ENCODE results near the gene ZNF641.
"Not testable (repeated sequence)": the region's sequence is repeated elsewhere in the genome, so short reads cannot be mapped to it uniquely, and the experiment has no call there.

Gene ZNF641

GRCh38 chr12:48333680-48334079 is 17.0 kb downstream of the ZNF641 start:
- H3K27ac ChIP-seq (ENCODE audit: low read length); H3K4me3 ChIP-seq (ENCODE audit: low read depth in 1 of 2, low read length in 2 of 2); H3K4me1 ChIP-seq (ENCODE audit: control insufficient read depth in 1 of 2, insufficient read depth in 2 of 2, low read length in 2 of 2); H3K27me3 ChIP-seq (ENCODE audit: low read depth, low read length); H3K36me3 ChIP-seq (ENCODE audit: control insufficient read depth in 1 of 2, insufficient read depth in 2 of 2, low read length in 2 of 2); H3K9me3 ChIP-seq (ENCODE audit: control insufficient read depth in 1 of 2, low read length in 2 of 2): not testable (repeated sequence)

- Histone ChIP-seq H3K9me3 (ENCODE audit: control insufficient read depth in 1 of 2, low read length in 2 of 2) (no peaks in the 10 kb centered on the region), H3K4me1 (ENCODE audit: control insufficient read depth in 1 of 2, insufficient read depth in 2 of 2, low read length in 2 of 2) (no peaks in the 10 kb centered on the region), H3K27me3 (ENCODE audit: low read depth, low read length) (no peaks in the 10 kb centered on the region), H3K4me3 (ENCODE audit: low read depth in 1 of 2, low read length in 2 of 2) (no peak overlapping the region), H3K36me3 (ENCODE audit: control insufficient read depth in 1 of 2, insufficient read depth in 2 of 2, low read length in 2 of 2) (no peaks in the 10 kb centered on the region), H3K27ac (ENCODE audit: low read length) (no peak overlapping the region)
Observed at GRCh38 chr12:48331399-48331798, 19.3 kb downstream of the ZNF641 start.

- Histone ChIP-seq H3K27me3 (ENCODE audit: low read depth, low read length) (no peaks in the 10 kb centered on the region), H3K36me3 (ENCODE audit: control insufficient read depth in 1 of 2, insufficient read depth in 2 of 2, low read length in 2 of 2) (no peaks in the 10 kb centered on the region), H3K9me3 (ENCODE audit: control insufficient read depth in 1 of 2, low read length in 2 of 2) (no peaks in the 10 kb centered on the region), H3K4me3 (ENCODE audit: low read depth in 1 of 2, low read length in 2 of 2) (no peak overlapping the region), H3K4me1 (ENCODE audit: control insufficient read depth in 1 of 2, insufficient read depth in 2 of 2, low read length in 2 of 2) (no peaks in the 10 kb centered on the region), H3K27ac (ENCODE audit: low read length) (no peak overlapping the region)
Observed at GRCh38 chr12:48329199-48329939, 21.4 kb downstream of the ZNF641 start.

DNA sequence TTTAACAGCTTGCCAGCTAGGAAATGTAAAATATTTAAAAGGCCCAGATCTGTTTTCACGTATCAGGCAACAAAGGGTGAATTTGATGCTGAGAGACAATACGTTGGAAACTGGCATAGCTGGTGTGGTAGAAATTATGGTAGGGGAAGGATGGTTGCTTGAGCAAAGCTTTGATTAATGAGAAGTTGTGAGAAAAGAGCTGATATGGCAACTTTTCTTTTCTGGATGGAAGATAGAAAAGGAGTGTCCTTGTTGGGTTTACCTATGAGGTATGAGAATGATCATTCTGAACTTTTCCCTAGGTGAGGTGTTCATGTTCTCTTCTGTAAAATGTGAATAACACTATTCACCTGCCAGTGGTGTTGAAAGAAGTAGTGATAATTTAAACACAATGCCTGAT is 34.2 kb downstream of the ZNF641 start:
- H3K4me1 ChIP-seq (ENCODE audit: control insufficient read depth in 1 of 2, insufficient read depth in 2 of 2, low read length in 2 of 2): no peaks in the 10 kb centered on the region
- no peaks in the 10 kb centered on the region for H3K27me3 ChIP-seq (ENCODE audit: low read depth, low read length)
- no peak overlapping the region for H3K4me3 ChIP-seq (ENCODE audit: low read depth in 1 of 2, low read length in 2 of 2)
- no peak overlapping the region for H3K27ac ChIP-seq (ENCODE audit: low read length)
- no peaks in the 10 kb centered on the region for H3K9me3 ChIP-seq (ENCODE audit: control insufficient read depth in 1 of 2, low read length in 2 of 2)
- H3K36me3 ChIP-seq (ENCODE audit: control insufficient read depth in 1 of 2, insufficient read depth in 2 of 2, low read length in 2 of 2): no peaks in the 10 kb centered on the region

GRCh38 chr12:48311313-48311712 is 39.4 kb downstream of the ZNF641 start:
- H3K27ac ChIP-seq (ENCODE audit: low read length): no peak overlapping the region

GRCh38 chr12:48307269-48307668 is 43.5 kb downstream of the ZNF641 start:
- H3K27ac ChIP-seq (ENCODE audit: low read length): no peak overlapping the region
- H3K4me1 ChIP-seq (ENCODE audit: control insufficient read depth in 1 of 2, insufficient read depth in 2 of 2, low read length in 2 of 2): no peaks in the 10 kb centered on the region
- H3K9me3 ChIP-seq (ENCODE audit: control insufficient read depth in 1 of 2, low read length in 2 of 2): no peaks in the 10 kb centered on the region
- H3K27me3 ChIP-seq (ENCODE audit: low read depth, low read length): no peaks in the 10 kb centered on the region
- no peaks in the 10 kb centered on the region for H3K36me3 ChIP-seq (ENCODE audit: control insufficient read depth in 1 of 2, insufficient read depth in 2 of 2, low read length in 2 of 2)
- H3K4me3 ChIP-seq (ENCODE audit: low read depth in 1 of 2, low read length in 2 of 2): no peak overlapping the region

More at GRCh38 chr12:48311313-48311712, 39.4 kb downstream of the ZNF641 start:
- no peaks in the 10 kb centered on the region for H3K36me3 ChIP-seq (ENCODE audit: control insufficient read depth in 1 of 2, insufficient read depth in 2 of 2, low read length in 2 of 2)
- no peaks in the 10 kb centered on the region for H3K27me3 ChIP-seq (ENCODE audit: low read depth, low read length)
- H3K9me3 ChIP-seq (ENCODE audit: control insufficient read depth in 1 of 2, low read length in 2 of 2): no peaks in the 10 kb centered on the region
- H3K4me1 ChIP-seq (ENCODE audit: control insufficient read depth in 1 of 2, insufficient read depth in 2 of 2, low read length in 2 of 2): no peaks in the 10 kb centered on the region
- no peak overlapping the region for H3K4me3 ChIP-seq (ENCODE audit: low read depth in 1 of 2, low read length in 2 of 2)

- Histone ChIP-seq H3K4me1 (ENCODE audit: control insufficient read depth in 1 of 2, insufficient read depth in 2 of 2, low read length in 2 of 2) (no peaks in the 10 kb centered on the region), H3K36me3 (ENCODE audit: control insufficient read depth in 1 of 2, insufficient read depth in 2 of 2, low read length in 2 of 2) (no peaks in the 10 kb centered on the region), H3K27ac (ENCODE audit: low read length) (no peak overlapping the region), H3K9me3 (ENCODE audit: control insufficient read depth in 1 of 2, low read length in 2 of 2) (no peaks in the 10 kb centered on the region), H3K4me3 (ENCODE audit: low read depth in 1 of 2, low read length in 2 of 2) (no peak overlapping the region), H3K27me3 (ENCODE audit: low read depth, low read length) (no peaks in the 10 kb centered on the region)
Observed at GRCh38 chr12:48305190-48305589, 45.5 kb downstream of the ZNF641 start.

GRCh38 chr12:48302161-48302911 is 48.4 kb downstream of the ZNF641 start:
- no peaks in the 10 kb centered on the region for H3K9me3 ChIP-seq (ENCODE audit: control insufficient read depth in 1 of 2, low read length in 2 of 2)
- no peaks in the 10 kb centered on the region for H3K4me1 ChIP-seq (ENCODE audit: control insufficient read depth in 1 of 2, insufficient read depth in 2 of 2, low read length in 2 of 2)
- no peaks in the 10 kb centered on the region for H3K36me3 ChIP-seq (ENCODE audit: control insufficient read depth in 1 of 2, insufficient read depth in 2 of 2, low read length in 2 of 2)
- H3K27me3 ChIP-seq (ENCODE audit: low read depth, low read length): no peaks in the 10 kb centered on the region
- no peak overlapping the region for H3K27ac ChIP-seq (ENCODE audit: low read length)
- no peak overlapping the region for H3K4me3 ChIP-seq (ENCODE audit: low read depth in 1 of 2, low read length in 2 of 2)

- H3K36me3 ChIP-seq (ENCODE audit: control insufficient read depth in 1 of 2, insufficient read depth in 2 of 2, low read length in 2 of 2): no peaks in the 10 kb centered on the region
- no peak overlapping the region for H3K4me3 ChIP-seq (ENCODE audit: low read depth in 1 of 2, low read length in 2 of 2)
- no peaks in the 10 kb centered on the region for H3K27me3 ChIP-seq (ENCODE audit: low read depth, low read length)
- no peaks in the 10 kb centered on the region for H3K4me1 ChIP-seq (ENCODE audit: control insufficient read depth in 1 of 2, insufficient read depth in 2 of 2, low read length in 2 of 2)
- H3K9me3 ChIP-seq (ENCODE audit: control insufficient read depth in 1 of 2, low read length in 2 of 2): no peaks in the 10 kb centered on the region
- no peak overlapping the region for H3K27ac ChIP-seq (ENCODE audit: low read length)
Observed at GRCh38 chr12:48300774-48301173, 49.9 kb downstream of the ZNF641 start.

- peak overlapping the region; percentile 79 for H3K4me3 ChIP-seq (ENCODE audit: low read depth in 1 of 2, low read length in 2 of 2)
- no peaks in the 10 kb centered on the region for H3K9me3 ChIP-seq (ENCODE audit: control insufficient read depth in 1 of 2, low read length in 2 of 2)
- no peaks in the 10 kb centered on the region for H3K4me1 ChIP-seq (ENCODE audit: control insufficient read depth in 1 of 2, insufficient read depth in 2 of 2, low read length in 2 of 2)
- H3K27ac ChIP-seq (ENCODE audit: low read length): peak overlapping the region; percentile 48
- H3K36me3 ChIP-seq (ENCODE audit: control insufficient read depth in 1 of 2, insufficient read depth in 2 of 2, low read length in 2 of 2): no peaks in the 10 kb centered on the region
- H3K27me3 ChIP-seq (ENCODE audit: low read depth, low read length): no peaks in the 10 kb centered on the region
Observed at GRCh38 chr12:48296586-48297282, 54.0 kb downstream of the ZNF641 start.

DNA sequence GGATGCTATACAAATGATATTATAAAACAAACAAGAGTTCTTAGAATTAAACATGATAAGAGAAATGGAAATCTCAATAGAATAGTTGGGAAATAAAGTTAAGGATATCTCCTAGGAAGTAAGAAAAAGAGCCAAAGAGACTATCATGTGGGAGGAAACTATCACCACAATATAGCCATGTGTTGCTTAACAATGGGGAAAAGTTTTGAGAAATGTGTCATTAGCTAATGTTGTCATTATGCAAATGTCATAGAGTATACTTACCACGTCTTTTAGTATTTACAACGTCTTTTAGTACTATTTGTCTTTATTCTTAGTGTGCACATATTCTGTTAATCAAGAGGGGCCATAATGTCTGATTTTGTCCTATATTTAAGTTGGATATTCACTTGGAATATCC is 58.7 kb downstream of the ZNF641 start:
- Histone ChIP-seq H3K9me3 (ENCODE audit: control insufficient read depth in 1 of 2, low read length in 2 of 2) (no peaks in the 10 kb centered on the region), H3K4me1 (ENCODE audit: control insufficient read depth in 1 of 2, insufficient read depth in 2 of 2, low read length in 2 of 2) (no peaks in the 10 kb centered on the region), H3K27me3 (ENCODE audit: low read depth, low read length) (no peaks in the 10 kb centered on the region), H3K27ac (ENCODE audit: low read length) (no peak overlapping the region), H3K36me3 (ENCODE audit: control insufficient read depth in 1 of 2, insufficient read depth in 2 of 2, low read length in 2 of 2) (no peaks in the 10 kb centered on the region), H3K4me3 (ENCODE audit: low read depth in 1 of 2, low read length in 2 of 2) (no peak overlapping the region)

Measured in muscle layer of duodenum (tissue), 2 donors.